Tibial artery (tissue), 4 donors: ENCODE data around the gene GLIS1.

ENCODE experiments used
- DNase-seq, 2 donors: peaks; one replicate each; pipeline ENCODE4 v3.0.0-alpha.2; 2019
- H3K27ac ChIP-seq, 2 donors: fragments of 200-600 bp; sonication (generic) in 1 of 2; 1 replicate in 1 of 2; 2 replicates in 1 of 2; pipeline ENCODE4 v1.5.1; 2018 to 2019; ENCODE audit warnings: mild to moderate bottlenecking in 1 of 2
- H3K27me3 ChIP-seq, 2 donors: fragments of 200-600 bp; sonication (generic) in 1 of 2; one replicate each; pipeline versions ENCODE4 v1.5.1 to v1.6.0; 2016 to 2019
- H3K36me3 ChIP-seq, 3 donors: fragments of 200-600 bp; sonication (generic) in 2 of 3; one replicate each; pipeline ENCODE4 v1.5.1; 2016 to 2019; ENCODE audit warnings: mild to moderate bottlenecking in 2 of 3
- H3K4me1 ChIP-seq, 4 donors: fragments of 200-600 bp; sonication (generic) in 2 of 4; 1 replicate in 3 of 4; 2 replicates in 1 of 4; pipeline ENCODE4 v1.5.1; 2016 to 2019
- H3K4me3 ChIP-seq, 2 donors: fragments of 200-600 bp; sonication (generic) in 1 of 2; 1 replicate in 1 of 2; 2 replicates in 1 of 2; pipeline ENCODE4 v1.5.1; 2018 to 2019; ENCODE audit warnings: mild to moderate bottlenecking in 2 of 2
- H3K9me3 ChIP-seq, 3 donors: fragments of 200-600 bp; sonication (generic) in 1 of 3; one replicate each; pipeline ENCODE4 v1.5.1; 2016 to 2019
- CTCF ChIP-seq, 2 experiments: fragments of 200-600 bp in 1 of 2; fragments of 450-650 bp in 1 of 2; IDR thresholded peaks; one replicate each; pipeline ENCODE4 v1.5.1; 2017 to 2019; ENCODE audit warnings: antibody characterized with exemption in 2 of 2, mild to moderate bottlenecking in 1 of 2, moderate library complexity in 1 of 2
- intact Hi-C: fragments of 100-400 bp; cut with DNase I; formaldehyde crosslinking; loops from one replicate; pipeline ENCODE4 v1.15.0; 2023; ENCODE audit warnings: low total_unique reads

Gene GLIS1

GRCh38 chr1:53771648-53772047 lies 32.7 kb upstream of the GLIS1 start:
- no peak for DNase-seq
- no peak for TF ChIP-seq CTCF (IDR thresholded peaks at IDR 0.05)
- Histone ChIP-seq H3K27ac (no peak overlapping the region), H3K36me3 (peaks cover 6 to 25% (median 13%) of the 10 kb centered on the region in 3 donors), H3K27me3 (no peaks in the 10 kb centered on the region), H3K4me1 (no peaks in the 10 kb centered on the region), H3K9me3 (no peaks in the 10 kb centered on the region), H3K4me3 (no peak overlapping the region)
- intact Hi-C loops = no loop called here

DNA sequence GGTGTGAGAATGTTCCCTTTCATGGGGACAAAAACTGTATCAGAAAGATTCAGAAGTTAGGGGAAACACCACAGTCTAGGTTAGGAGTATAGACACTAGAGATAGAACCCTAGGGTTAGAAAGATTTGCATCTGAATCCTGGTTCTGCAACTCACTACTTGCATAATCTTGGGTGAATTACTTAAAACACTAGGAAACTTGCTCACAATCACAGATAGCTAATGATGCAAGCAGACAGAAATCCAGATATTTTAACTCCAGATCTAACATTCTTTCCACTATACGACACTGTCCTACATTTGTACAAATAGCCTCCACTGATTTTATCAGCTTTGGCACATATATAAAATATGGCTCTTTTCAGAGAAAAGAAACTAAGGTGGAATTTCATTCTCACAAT lies 30.8 kb upstream of the GLIS1 start:
- Histone ChIP-seq H3K4me1 (no peaks in the 10 kb centered on the region), H3K36me3 (peaks cover 6 to 20% (median 13%) of the 10 kb centered on the region in 3 donors), H3K9me3 (no peaks in the 10 kb centered on the region), H3K27me3 (no peaks in the 10 kb centered on the region), H3K4me3 (no peak overlapping the region), H3K27ac (no peak overlapping the region)
- TF ChIP-seq CTCF (IDR thresholded peaks at IDR 0.05) = no peak
- intact Hi-C loops = no loop called here
- no peak for DNase-seq

DNA sequence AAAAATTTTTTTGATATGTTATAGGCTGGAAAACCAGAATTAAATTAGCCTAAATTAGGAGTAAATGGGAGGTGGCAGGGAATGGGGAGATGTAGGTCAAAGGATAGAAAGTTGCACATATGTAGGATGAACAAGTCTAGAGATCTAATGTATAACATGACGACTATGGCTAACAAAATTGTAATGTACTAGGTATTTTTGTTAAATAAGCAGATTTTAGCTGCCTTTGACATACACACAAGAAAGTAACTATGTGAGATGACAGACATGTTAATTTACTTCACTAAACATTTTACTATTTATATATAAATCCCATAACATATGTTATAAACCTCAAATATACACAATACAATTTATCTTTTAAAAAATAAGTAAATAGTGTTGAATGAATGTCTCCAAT lies 30.2 kb upstream of the GLIS1 start:
- H3K4me3 ChIP-seq = no peak overlapping the region
- H3K36me3 ChIP-seq = peaks cover 6 to 20% (median 13%) of the 10 kb centered on the region in 3 donors
- H3K27ac ChIP-seq = no peak overlapping the region
- TF ChIP-seq CTCF (IDR thresholded peaks at IDR 0.05) = no peak
- DNase-seq = no peak
- intact Hi-C loops = no loop called here
- no peaks in the 10 kb centered on the region for H3K27me3 ChIP-seq
- H3K9me3 ChIP-seq = no peaks in the 10 kb centered on the region
- H3K4me1 ChIP-seq = no peaks in the 10 kb centered on the region

DNA sequence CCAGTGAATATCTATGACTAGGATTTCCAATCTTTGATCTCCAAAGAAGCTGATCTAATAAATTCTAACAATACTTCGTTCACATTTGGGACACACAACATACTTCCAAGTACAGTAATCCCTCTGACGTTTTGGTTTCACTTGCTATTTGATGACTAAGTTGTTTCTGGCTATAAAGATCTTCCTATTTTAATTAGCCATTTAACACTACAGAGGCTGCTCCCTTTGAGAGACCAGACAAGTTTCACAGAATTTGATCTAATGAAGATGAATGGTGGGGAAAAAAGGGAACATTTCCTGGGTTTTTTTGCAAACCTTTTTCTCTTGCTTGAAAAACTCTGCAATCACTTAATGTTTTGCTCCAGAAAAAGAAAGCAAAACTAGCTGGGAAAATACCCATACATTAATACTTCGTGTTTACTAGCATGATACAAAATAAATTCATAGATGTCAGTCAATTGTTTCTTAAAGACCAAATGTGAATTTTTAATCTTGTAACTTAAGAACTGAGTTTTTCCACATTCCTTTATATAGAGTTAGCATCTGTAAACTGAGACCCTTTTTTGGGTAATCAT lies 28.0 kb upstream of the GLIS1 start:
- Histone ChIP-seq H3K36me3 (peaks cover 6 to 15% (median 9%) of the 10 kb centered on the region in 3 donors), H3K9me3 (no peaks in the 10 kb centered on the region), H3K4me3 (no peak overlapping the region), H3K4me1 (no peaks in the 10 kb centered on the region), H3K27me3 (no peaks in the 10 kb centered on the region), H3K27ac (no peak overlapping the region)
- intact Hi-C loops = no loop called here
- TF ChIP-seq CTCF (IDR thresholded peaks at IDR 0.05) = no peak
- no peak for DNase-seq

GRCh38 chr1:53766194-53766742 lies 27.3 kb upstream of the GLIS1 start:
- H3K4me3 ChIP-seq = no peak overlapping the region
- H3K4me1 ChIP-seq = no peaks in the 10 kb centered on the region
- no peak for DNase-seq
- intact Hi-C loops = no loop called here
- peaks cover 0 to 4% (median 0%) of the 10 kb centered on the region in 3 donors for H3K9me3 ChIP-seq
- peaks cover 0 to 11% (median 7%) of the 10 kb centered on the region in 3 donors for H3K36me3 ChIP-seq
- TF ChIP-seq CTCF (IDR thresholded peaks at IDR 0.05) = no peak
- H3K27me3 ChIP-seq = no peaks in the 10 kb centered on the region
- no peak overlapping the region for H3K27ac ChIP-seq
